SK-N-SH (cell line): ENCODE results near the gene SARDH.

ENCODE experiments used
- CHD2 ChIP-seq: fragments of 150-350 bp; IDR thresholded peaks from 2 replicates; pipeline ENCODE4 v1.6.1; 2018; ENCODE audit warnings: low read length; ENCODE audit not compliant: partially characterized antibody
- EP300 ChIP-seq, 2 experiments: IDR thresholded peaks; 2 replicates each; pipeline versions ENCODE4 v1.4.0 to v1.6.1; 2012; ENCODE audit warnings: borderline replicate concordance in 1 of 2, low read depth in 1 of 2, low read length in 1 of 2
- EZH2phosphoT487 ChIP-seq: fragments of 200-600 bp; sonication (generic); IDR thresholded peaks from 2 replicates; pipeline ENCODE4 v1.6.1; 2017; ENCODE audit warnings: low read depth, mixed run types, mild to moderate bottlenecking, antibody characterized with exemption, moderate library complexity, borderline replicate concordance
- GABPA ChIP-seq: IDR thresholded peaks from 2 replicates; pipeline ENCODE4 v1.4.0; 2012; ENCODE audit warnings: low read depth, mild to moderate bottlenecking
- MEF2A ChIP-seq: IDR thresholded peaks from 2 replicates; pipeline ENCODE4 v1.4.0; 2012; ENCODE audit warnings: low read depth, borderline replicate concordance
- MXI1 ChIP-seq: IDR thresholded peaks from 2 replicates; pipeline ENCODE4 v1.6.1; 2012; ENCODE audit warnings: mild to moderate bottlenecking, low read depth, low read length, improper control_type of control experiment
- RAD21 ChIP-seq: IDR thresholded peaks from 2 replicates; pipeline ENCODE4 v1.6.1; 2012; ENCODE audit warnings: mild to moderate bottlenecking, low read length
- TAF1 ChIP-seq: IDR thresholded peaks from 2 replicates; pipeline ENCODE4 v1.6.1; 2012; ENCODE audit warnings: low read depth, mild to moderate bottlenecking, low read length, moderate library complexity, borderline replicate concordance
- TEAD4 ChIP-seq: IDR thresholded peaks from 2 replicates; pipeline ENCODE4 v1.4.0; 2012; ENCODE audit warnings: mild to moderate bottlenecking, borderline replicate concordance; ENCODE audit not compliant: insufficient read depth
- USF1 ChIP-seq: IDR thresholded peaks from 2 replicates; pipeline ENCODE4 v1.4.0; 2012; ENCODE audit warnings: low read depth, borderline replicate concordance
- USF2 ChIP-seq: fragments of 150-350 bp; IDR thresholded peaks from 2 replicates; pipeline ENCODE4 v1.6.1; 2017; ENCODE audit warnings: antibody characterized with exemption, low read length, low read depth, borderline replicate concordance
- YY1 ChIP-seq: IDR thresholded peaks from 2 replicates; pipeline ENCODE4 v1.4.0; 2012; ENCODE audit warnings: low read depth, mild to moderate bottlenecking
- TF ChIP-seq, protein P1 (sequence below): fragments of 200-600 bp; sonication (generic); IDR thresholded peaks from 2 replicates; pipeline ENCODE4 v1.6.1; 2017; ENCODE audit warnings: antibody characterized with exemption, mild to moderate bottlenecking, moderate library complexity
- TF ChIP-seq, protein P2 (sequence below): IDR thresholded peaks from 2 replicates; pipeline ENCODE4 v1.4.0; 2012; ENCODE audit warnings: low read depth, borderline replicate concordance

GRCh38 chr9:133785753-133786370 is 47.7 kb upstream of the SARDH start:
- TF ChIP-seq RAD21 (no peak), CHD2 (no peak), GABPA (no peak), TEAD4 (no peak), EZH2phosphoT487 (no peak), USF2 (no peak), TAF1 (no peak), MXI1 (no peak), EP300 (IDR thresholded peaks at IDR 0.05; ENCODE audit: borderline replicate concordance in 1 of 2, low read depth in 1 of 2, low read length in 1 of 2) (no peak), MEF2A (no peak), YY1 (no peak), USF1 (no peak)
- TF ChIP-seq, protein P1, sequence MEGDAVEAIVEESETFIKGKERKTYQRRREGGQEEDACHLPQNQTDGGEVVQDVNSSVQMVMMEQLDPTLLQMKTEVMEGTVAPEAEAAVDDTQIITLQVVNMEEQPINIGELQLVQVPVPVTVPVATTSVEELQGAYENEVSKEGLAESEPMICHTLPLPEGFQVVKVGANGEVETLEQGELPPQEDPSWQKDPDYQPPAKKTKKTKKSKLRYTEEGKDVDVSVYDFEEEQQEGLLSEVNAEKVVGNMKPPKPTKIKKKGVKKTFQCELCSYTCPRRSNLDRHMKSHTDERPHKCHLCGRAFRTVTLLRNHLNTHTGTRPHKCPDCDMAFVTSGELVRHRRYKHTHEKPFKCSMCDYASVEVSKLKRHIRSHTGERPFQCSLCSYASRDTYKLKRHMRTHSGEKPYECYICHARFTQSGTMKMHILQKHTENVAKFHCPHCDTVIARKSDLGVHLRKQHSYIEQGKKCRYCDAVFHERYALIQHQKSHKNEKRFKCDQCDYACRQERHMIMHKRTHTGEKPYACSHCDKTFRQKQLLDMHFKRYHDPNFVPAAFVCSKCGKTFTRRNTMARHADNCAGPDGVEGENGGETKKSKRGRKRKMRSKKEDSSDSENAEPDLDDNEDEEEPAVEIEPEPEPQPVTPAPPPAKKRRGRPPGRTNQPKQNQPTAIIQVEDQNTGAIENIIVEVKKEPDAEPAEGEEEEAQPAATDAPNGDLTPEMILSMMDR = no peak
- TF ChIP-seq, protein P2, sequence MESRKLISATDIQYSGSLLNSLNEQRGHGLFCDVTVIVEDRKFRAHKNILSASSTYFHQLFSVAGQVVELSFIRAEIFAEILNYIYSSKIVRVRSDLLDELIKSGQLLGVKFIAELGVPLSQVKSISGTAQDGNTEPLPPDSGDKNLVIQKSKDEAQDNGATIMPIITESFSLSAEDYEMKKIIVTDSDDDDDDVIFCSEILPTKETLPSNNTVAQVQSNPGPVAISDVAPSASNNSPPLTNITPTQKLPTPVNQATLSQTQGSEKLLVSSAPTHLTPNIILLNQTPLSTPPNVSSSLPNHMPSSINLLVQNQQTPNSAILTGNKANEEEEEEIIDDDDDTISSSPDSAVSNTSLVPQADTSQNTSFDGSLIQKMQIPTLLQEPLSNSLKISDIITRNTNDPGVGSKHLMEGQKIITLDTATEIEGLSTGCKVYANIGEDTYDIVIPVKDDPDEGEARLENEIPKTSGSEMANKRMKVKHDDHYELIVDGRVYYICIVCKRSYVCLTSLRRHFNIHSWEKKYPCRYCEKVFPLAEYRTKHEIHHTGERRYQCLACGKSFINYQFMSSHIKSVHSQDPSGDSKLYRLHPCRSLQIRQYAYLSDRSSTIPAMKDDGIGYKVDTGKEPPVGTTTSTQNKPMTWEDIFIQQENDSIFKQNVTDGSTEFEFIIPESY = no peak
